GM21619 (cell line): Measurements from ENCODE around the gene TMEM178B.
"Not testable (repeated sequence)": the region's sequence is repeated elsewhere in the genome, so short reads cannot be mapped to it uniquely, and the experiment has no call there.

Source experiments
- ATAC-seq: cut with Tn5 transposase; IDR thresholded peaks from one replicate; pipeline ENCODE4 v1.9.1; 2021; ENCODE audit not compliant: unreplicated experiment

TMEM178B gene

GRCh38 chr7:141377906-141378305 is 304.0 kb downstream of the TMEM178B start:
- ATAC-seq, result no peak

- ATAC-seq, result no peak
Measured at GRCh38 chr7:141378405-141378804, 304.5 kb downstream of the TMEM178B start.

GRCh38 chr7:141381794-141382427 is 308.0 kb downstream of the TMEM178B start:
- ATAC-seq, result no peak

GRCh38 chr7:141383356-141383755 is 309.5 kb downstream of the TMEM178B start:
- not testable (repeated sequence) for ATAC-seq

GRCh38 chr7:141386881-141387280 is 313.0 kb downstream of the TMEM178B start:
- no peak for ATAC-seq

GRCh38 chr7:141387521-141388217 is 313.8 kb downstream of the TMEM178B start:
- ATAC-seq, result no peak

GRCh38 chr7:141389140-141389796 is 315.4 kb downstream of the TMEM178B start:
- no peak for ATAC-seq

- no peak for ATAC-seq
Measured at GRCh38 chr7:141390339-141390738, 316.5 kb downstream of the TMEM178B start.

GRCh38 chr7:141393056-141393455 is 319.2 kb downstream of the TMEM178B start:
- no peak for ATAC-seq

- no peak for ATAC-seq
Measured at GRCh38 chr7:141397236-141398163, 323.6 kb downstream of the TMEM178B start.

- ATAC-seq, result no peak
Measured at GRCh38 chr7:141400356-141400755, 326.5 kb downstream of the TMEM178B start.

GRCh38 chr7:141402277-141402996 is 328.6 kb downstream of the TMEM178B start:
- no peak for ATAC-seq

- not testable (repeated sequence) for ATAC-seq
Measured at GRCh38 chr7:141403846-141404245, 330.0 kb downstream of the TMEM178B start.

GRCh38 chr7:141406347-141406746 is 332.5 kb downstream of the TMEM178B start:
- ATAC-seq, result no peak

GRCh38 chr7:141407893-141408292 is 334.0 kb downstream of the TMEM178B start:
- ATAC-seq, result no peak

GRCh38 chr7:141408440-141408839 is 334.6 kb downstream of the TMEM178B start:
- ATAC-seq, result no peak

GRCh38 chr7:141409219-141409618 is 335.4 kb downstream of the TMEM178B start:
- no peak for ATAC-seq

- ATAC-seq, result no peak
Measured at GRCh38 chr7:141409801-141410329, 336.0 kb downstream of the TMEM178B start.

GRCh38 chr7:141410353-141411000 is 336.6 kb downstream of the TMEM178B start:
- ATAC-seq, result no peak

- ATAC-seq, result no peak
Measured at GRCh38 chr7:141411133-141411532, 337.3 kb downstream of the TMEM178B start.
